Activated naive CD4-positive, alpha-beta T cell treated with anti-CD3 and anti-CD28 coated beads for 36 hours (primary cell): ENCODE results near the gene KIF2C. TPM values are rescaled to one million over a fixed set of nuclear protein-coding genes. Genes with fewer than 3 reads are reported as not detected.

Experiments
- CTCF ChIA-PET: fragments of 350-600 bp; sonication (Branson Sonifier 250); formaldehyde crosslinking; loops from one replicate; lab custom pipeline; 2021; ENCODE audit warnings: antibody characterized with exemption; lab: Charles Lee
- DNase-seq: peaks from one replicate; pipeline ENCODE4 v3.0.0-alpha.2; 2020
- H3K27ac Mint-ChIP-seq: one replicate; pipeline ENCODE4 v1.8.0; 2021; ENCODE audit warnings: mild to moderate bottlenecking, mixed read lengths
- H3K27me3 Mint-ChIP-seq: one replicate; pipeline ENCODE4 v1.8.0; 2021; ENCODE audit warnings: low read depth, mixed read lengths
- H3K36me3 Mint-ChIP-seq: one replicate; pipeline ENCODE4 v1.8.0; 2021; ENCODE audit warnings: low read depth, mixed read lengths
- H3K4me1 Mint-ChIP-seq: one replicate; pipeline ENCODE4 v1.8.0; 2021; ENCODE audit warnings: low read depth, mixed read lengths
- H3K4me3 Mint-ChIP-seq: one replicate; pipeline ENCODE4 v1.8.0; 2021; ENCODE audit warnings: mild to moderate bottlenecking, moderate library complexity, mixed read lengths
- H3K9me3 Mint-ChIP-seq: one replicate; pipeline ENCODE4 v1.8.0; 2021; ENCODE audit warnings: mixed read lengths
- intact Hi-C: fragments of 100-400 bp; cut with micrococcal nuclease; formaldehyde crosslinking; loops from one replicate; pipeline ENCODE4 v1.15.1; 2023
- total RNA-seq, 2 experiments: library from RNA; stranded (reverse); gene quantifications; one replicate each; pipeline ENCODE4 v1.2.3, GENCODE V29; 2021

KIF2C gene
- total RNA-seq, 2 experiments from 2014 or later: 147 to 154 TPM

GRCh38 chr1:44777969-44778635, 38.5 kb downstream of the KIF2C start:
- intact Hi-C loops: loop anchor here (2.0 kb wide), 1 partner anchor 23 kb away; the partner anchor contains the start of gene PLK3
- H3K9me3 Mint-ChIP-seq: no peaks in the 10 kb centered on the region
- H3K27me3 Mint-ChIP-seq: no peaks in the 10 kb centered on the region
- peaks cover 72% of the 10 kb centered on the region for H3K36me3 Mint-ChIP-seq
- peak overlapping the region; percentile 95 for H3K4me3 Mint-ChIP-seq
- peaks cover 36% of the 10 kb centered on the region for H3K4me1 Mint-ChIP-seq
- peak overlapping the region; percentile 92 for H3K27ac Mint-ChIP-seq
- DNase-seq: no peak
- CTCF ChIA-PET: interaction anchor here (4.3 kb wide), 1 partner anchor 46 kb away, joined by 21 read pairs; the partner anchor contains the start of gene RNU5D-1

- CTCF ChIA-PET: no interaction called here
- Mint-ChIP-seq H3K9me3 (no peaks in the 10 kb centered on the region), H3K4me1 (peaks cover 40% of the 10 kb centered on the region), H3K27ac (peak overlapping the region; percentile 92), H3K27me3 (no peaks in the 10 kb centered on the region), H3K36me3 (peaks cover 73% of the 10 kb centered on the region), H3K4me3 (peak overlapping the region; percentile 95)
- DNase-seq: no peak
- intact Hi-C loops: no loop called here
Observed at GRCh38 chr1:44778705-44779576, 39.3 kb downstream of the KIF2C start.

GRCh38 chr1:44780583-44781121, 41.0 kb downstream of the KIF2C start:
- no peak for DNase-seq
- H3K36me3 Mint-ChIP-seq: peaks cover 68% of the 10 kb centered on the region
- peaks cover 46% of the 10 kb centered on the region for H3K4me1 Mint-ChIP-seq
- no peak overlapping the region for H3K27ac Mint-ChIP-seq
- CTCF ChIA-PET: interaction anchor here (0.7 to 1.5 kb wide), 4 partner anchors 20 to 106 kb away, joined by 3 to 6 read pairs (median 4); partner anchors contain the start of genes ARMH1, PLK3 and TMEM53
- intact Hi-C loops: no loop called here
- H3K4me3 Mint-ChIP-seq: no peak overlapping the region
- H3K9me3 Mint-ChIP-seq: no peaks in the 10 kb centered on the region
- H3K27me3 Mint-ChIP-seq: no peaks in the 10 kb centered on the region

GRCh38 chr1:44783697-44784093, 44.1 kb downstream of the KIF2C start:
- Mint-ChIP-seq H3K9me3 (no peaks in the 10 kb centered on the region), H3K4me3 (peak overlapping the region; percentile 62), H3K27me3 (no peaks in the 10 kb centered on the region), H3K27ac (no peak overlapping the region), H3K36me3 (peaks cover 38% of the 10 kb centered on the region), H3K4me1 (peaks cover 37% of the 10 kb centered on the region)
- CTCF ChIA-PET: interaction anchor here (1.9 to 3.9 kb wide), 3 partner anchors 8 to 228 kb away, joined by 5 to 28 read pairs (median 9); partner anchors contain the start of genes HECTD3, RNU5D-1, RPS8 and UROD
- DNase-seq: no peak
- intact Hi-C loops: loop anchor here (1.0 to 2.0 kb wide), 4 partner anchors 8 to 63 kb away; partner anchors contain the start of gene RPS8

GRCh38 chr1:44784094-44785028, 44.7 kb downstream of the KIF2C start:
- CTCF ChIA-PET: interaction anchor here (0.7 to 3.9 kb wide), 11 partner anchors 9 to 227 kb away, joined by 3 to 28 read pairs (median 5); partner anchors contain the start of genes HECTD3, PLK3, RNU5D-1 and RPS8
- intact Hi-C loops: loop anchor here (1.0 to 5.0 kb wide), 6 partner anchors 9 to 518 kb away; partner anchors contain the start of genes EIF2B3 and RPS8
- Mint-ChIP-seq H3K9me3 (no peaks in the 10 kb centered on the region), H3K27ac (peak overlapping the region; percentile 56), H3K27me3 (no peaks in the 10 kb centered on the region), H3K36me3 (peaks cover 31% of the 10 kb centered on the region), H3K4me3 (peak overlapping the region; percentile 72), H3K4me1 (peaks cover 33% of the 10 kb centered on the region)
- peak; percentile 45 for DNase-seq

GRCh38 chr1:44785029-44785380, 45.4 kb downstream of the KIF2C start:
- DNase-seq: no peak
- peak overlapping the region; percentile 56 for H3K27ac Mint-ChIP-seq
- no peaks in the 10 kb centered on the region for H3K9me3 Mint-ChIP-seq
- H3K4me1 Mint-ChIP-seq: peaks cover 33% of the 10 kb centered on the region
- CTCF ChIA-PET: interaction anchor here (0.7 to 3.9 kb wide), 16 partner anchors 9 to 227 kb away, joined by 3 to 28 read pairs (median 4); partner anchors contain the start of genes HECTD3, PLK3, RNU5D-1 and RPS8
- H3K36me3 Mint-ChIP-seq: peaks cover 25% of the 10 kb centered on the region
- intact Hi-C loops: loop anchor here (2.0 to 5.0 kb wide), 4 partner anchors 14 to 517 kb away; partner anchors contain the start of gene EIF2B3
- H3K4me3 Mint-ChIP-seq: peak overlapping the region; percentile 72
- H3K27me3 Mint-ChIP-seq: no peaks in the 10 kb centered on the region

- CTCF ChIA-PET: interaction anchor here (0.7 to 3.9 kb wide), 18 partner anchors 9 to 230 kb away, joined by 3 to 28 read pairs (median 4); partner anchors contain the start of genes HECTD3, PLK3, RNU5D-1 and RPS8
- Mint-ChIP-seq H3K4me3 (peak overlapping the region; percentile 72), H3K27ac (peak overlapping the region; percentile 71), H3K36me3 (peaks cover 18% of the 10 kb centered on the region), H3K27me3 (no peaks in the 10 kb centered on the region), H3K4me1 (peaks cover 27% of the 10 kb centered on the region), H3K9me3 (no peaks in the 10 kb centered on the region)
- intact Hi-C loops: loop anchor here (1.0 to 5.0 kb wide), 6 partner anchors 13 to 517 kb away; partner anchors contain the start of genes EIF2B3 and UROD
- DNase-seq: no peak
Observed at GRCh38 chr1:44785501-44786137, 46.0 kb downstream of the KIF2C start.

GRCh38 chr1:44786138-44786840, 46.7 kb downstream of the KIF2C start:
- intact Hi-C loops: loop anchor here (1.0 to 5.0 kb wide), 4 partner anchors 34 to 516 kb away; partner anchors contain the start of genes EIF2B3 and UROD
- Mint-ChIP-seq H3K4me3 (peak overlapping the region; percentile 72), H3K9me3 (no peaks in the 10 kb centered on the region), H3K36me3 (peaks cover 13% of the 10 kb centered on the region), H3K27me3 (no peaks in the 10 kb centered on the region), H3K4me1 (peaks cover 25% of the 10 kb centered on the region), H3K27ac (peak overlapping the region; percentile 71)
- DNase-seq: peak; percentile 79
- CTCF ChIA-PET: interaction anchor here (0.7 to 3.9 kb wide), 19 partner anchors 8 to 230 kb away, joined by 3 to 28 read pairs (median 4); partner anchors contain the start of genes PLK3, RNU5D-1, RPS8 and UROD

- H3K27ac Mint-ChIP-seq: peak overlapping the region; percentile 71
- no peaks in the 10 kb centered on the region for H3K27me3 Mint-ChIP-seq
- peak overlapping the region; percentile 72 for H3K4me3 Mint-ChIP-seq
- CTCF ChIA-PET: interaction anchor here (0.6 to 3.9 kb wide), 11 partner anchors 10 to 228 kb away, joined by 3 to 28 read pairs (median 3); partner anchors contain the start of genes RNU5D-1, RPS8 and UROD
- H3K4me1 Mint-ChIP-seq: peaks cover 25% of the 10 kb centered on the region
- H3K36me3 Mint-ChIP-seq: peaks cover 6% of the 10 kb centered on the region
- intact Hi-C loops: loop anchor here (1.0 to 5.0 kb wide), 4 partner anchors 33 to 515 kb away; partner anchors contain the start of genes EIF2B3 and UROD
- no peaks in the 10 kb centered on the region for H3K9me3 Mint-ChIP-seq
- no peak for DNase-seq
Observed at GRCh38 chr1:44786841-44787426, 47.3 kb downstream of the KIF2C start.
